AG10803 (cell line): ENCODE measurements around the gene THRB.

Experiments
- DNase-seq: peaks from one replicate; pipeline ENCODE4 v3.0.0; 2010; ENCODE audit warnings: low read depth
- H3K4me3 ChIP-seq: 2 replicates; pipeline ENCODE4 v1.5.1; 2011; ENCODE audit warnings: mild to moderate bottlenecking, low read length, control low read depth
- TF ChIP-seq, protein P1 (sequence below): conservative IDR thresholded peaks from 2 replicates; pipeline ENCODE4 v1.5.1; 2011; ENCODE audit warnings: mild to moderate bottlenecking, low read length, control low read depth, inconsistent platforms

Gene THRB

GRCh38 chr3:24271228-24271627 lies 223.4 kb downstream of the THRB start:
- H3K4me3 ChIP-seq, result no peak overlapping the region
- no peak for DNase-seq
- TF ChIP-seq, protein P1, sequence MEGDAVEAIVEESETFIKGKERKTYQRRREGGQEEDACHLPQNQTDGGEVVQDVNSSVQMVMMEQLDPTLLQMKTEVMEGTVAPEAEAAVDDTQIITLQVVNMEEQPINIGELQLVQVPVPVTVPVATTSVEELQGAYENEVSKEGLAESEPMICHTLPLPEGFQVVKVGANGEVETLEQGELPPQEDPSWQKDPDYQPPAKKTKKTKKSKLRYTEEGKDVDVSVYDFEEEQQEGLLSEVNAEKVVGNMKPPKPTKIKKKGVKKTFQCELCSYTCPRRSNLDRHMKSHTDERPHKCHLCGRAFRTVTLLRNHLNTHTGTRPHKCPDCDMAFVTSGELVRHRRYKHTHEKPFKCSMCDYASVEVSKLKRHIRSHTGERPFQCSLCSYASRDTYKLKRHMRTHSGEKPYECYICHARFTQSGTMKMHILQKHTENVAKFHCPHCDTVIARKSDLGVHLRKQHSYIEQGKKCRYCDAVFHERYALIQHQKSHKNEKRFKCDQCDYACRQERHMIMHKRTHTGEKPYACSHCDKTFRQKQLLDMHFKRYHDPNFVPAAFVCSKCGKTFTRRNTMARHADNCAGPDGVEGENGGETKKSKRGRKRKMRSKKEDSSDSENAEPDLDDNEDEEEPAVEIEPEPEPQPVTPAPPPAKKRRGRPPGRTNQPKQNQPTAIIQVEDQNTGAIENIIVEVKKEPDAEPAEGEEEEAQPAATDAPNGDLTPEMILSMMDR, result no peak

DNA sequence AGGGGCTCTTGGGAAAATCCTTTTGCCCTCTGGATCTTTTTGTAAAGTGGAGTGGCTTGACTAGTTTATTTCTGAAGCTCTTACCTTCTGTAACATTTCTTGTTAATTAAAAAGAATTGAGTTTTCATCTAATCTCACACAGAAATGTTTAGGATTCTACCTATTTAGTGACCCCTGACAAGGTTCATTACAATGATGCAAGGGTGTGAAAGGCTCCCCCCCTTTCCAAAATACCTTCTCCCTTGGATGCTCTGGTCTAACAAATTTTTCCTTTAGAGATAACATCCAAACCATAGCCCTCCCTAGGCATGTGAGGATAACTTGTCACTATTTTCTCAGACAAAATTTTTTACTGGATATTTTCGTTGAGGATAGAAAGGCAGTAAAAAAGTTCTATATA lies 223.9 kb downstream of the THRB start:
- TF ChIP-seq, protein P1, result no peak
- DNase-seq, result no peak
- H3K4me3 ChIP-seq, result no peak overlapping the region

DNA sequence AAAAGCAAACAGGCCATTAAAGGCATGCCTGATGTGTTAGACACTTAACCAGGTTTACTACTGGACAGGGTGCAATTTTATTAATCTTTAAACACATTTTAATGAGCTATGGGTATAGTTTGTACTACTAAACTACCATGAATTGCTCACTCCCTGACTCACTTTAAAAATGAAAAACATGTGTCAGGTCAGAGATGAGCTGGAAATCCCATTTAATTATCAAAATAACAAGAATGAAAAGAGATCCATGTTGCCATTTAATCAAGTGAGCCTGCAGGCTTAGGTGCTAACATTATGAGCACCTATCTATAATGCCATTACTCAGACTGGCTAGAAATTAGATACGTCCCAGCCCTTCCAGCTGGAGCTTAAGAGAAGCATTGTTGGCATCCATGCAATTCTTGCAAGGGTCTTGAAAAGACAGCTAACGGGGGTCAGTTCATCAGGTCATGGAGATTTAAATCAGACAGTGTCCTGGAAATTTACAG lies 224.4 kb downstream of the THRB start:
- TF ChIP-seq, protein P1, result no peak
- peak; percentile 48 for DNase-seq
- no peak overlapping the region for H3K4me3 ChIP-seq

GRCh38 chr3:24264748-24265158 lies 229.9 kb downstream of the THRB start:
- TF ChIP-seq, protein P1, result peak; percentile 80
- peak; percentile 47 for DNase-seq
- H3K4me3 ChIP-seq, result no peak overlapping the region

DNA sequence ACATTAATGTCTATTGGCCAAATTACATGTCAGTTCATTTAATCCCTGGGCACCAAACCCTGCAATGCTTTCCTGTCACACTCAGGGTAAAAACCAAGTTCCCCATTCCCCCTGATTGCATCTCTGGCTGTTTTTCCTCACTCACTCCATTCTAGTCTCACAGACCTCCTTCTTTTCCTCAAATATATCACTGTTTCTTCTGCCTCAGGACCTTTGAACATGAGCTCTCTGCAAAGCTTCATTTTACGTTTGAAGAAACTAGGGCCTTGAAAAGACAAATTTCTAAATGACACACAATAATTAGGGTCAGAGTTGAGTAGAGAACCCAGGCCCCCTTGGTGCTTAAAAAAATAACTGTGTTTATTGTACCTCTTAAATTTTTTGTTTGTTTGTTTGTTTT lies 230.6 kb downstream of the THRB start:
- no peak for DNase-seq
- no peak overlapping the region for H3K4me3 ChIP-seq
- TF ChIP-seq, protein P1, result no peak

DNA sequence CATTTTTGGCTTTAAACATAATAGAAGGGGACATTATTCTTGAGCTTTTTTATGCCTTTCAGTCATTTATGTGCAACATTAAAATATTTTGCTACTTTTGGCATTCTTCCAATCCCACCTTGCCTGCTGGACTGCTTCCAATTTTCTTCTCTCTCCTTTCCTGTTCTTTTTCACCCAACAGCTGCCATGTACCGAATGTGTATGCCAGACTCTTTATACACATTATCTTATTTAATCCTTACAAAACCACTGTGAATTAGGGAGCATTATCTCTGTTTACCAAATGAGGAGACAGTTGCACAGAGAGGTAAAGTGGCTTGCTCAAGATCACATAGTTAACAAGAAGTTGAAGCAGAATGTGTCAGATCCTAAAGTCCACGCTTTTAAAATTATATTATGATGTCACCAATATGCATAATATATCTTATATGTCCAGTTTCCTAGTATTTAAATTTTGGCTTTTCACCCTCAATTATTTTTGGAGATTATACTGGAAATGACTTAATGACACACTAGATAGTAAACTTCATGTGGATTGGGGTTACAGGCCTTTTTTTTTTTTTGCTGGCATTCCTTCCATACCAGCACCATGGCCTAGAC lies 231.5 kb downstream of the THRB start:
- TF ChIP-seq, protein P1, result no peak
- DNase-seq, result no peak
- H3K4me3 ChIP-seq, result no peak overlapping the region

DNA sequence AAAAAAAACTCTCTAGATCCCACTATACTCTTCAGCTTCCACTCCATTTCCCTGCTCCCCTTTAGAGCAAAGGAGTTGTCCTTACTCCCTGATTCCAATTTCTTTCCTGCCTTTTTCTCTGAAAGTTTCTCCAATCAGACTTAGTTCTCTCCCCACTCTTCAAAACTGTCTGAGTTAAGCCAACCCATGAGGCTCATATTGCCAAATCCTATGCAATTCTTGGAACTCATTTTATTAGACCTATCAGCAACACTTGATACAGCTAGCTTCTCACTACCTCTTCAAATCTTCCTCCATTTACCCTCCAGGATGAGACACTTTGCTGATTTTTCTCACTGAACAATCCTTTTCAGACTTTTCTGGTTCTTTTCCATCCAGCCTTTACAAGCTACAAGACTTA lies 233.1 kb downstream of the THRB start:
- TF ChIP-seq, protein P1, result no peak
- no peak for DNase-seq
- H3K4me3 ChIP-seq, result no peak overlapping the region
